SK-N-SH (cell line): ENCODE measurements around the gene NFYA.

Experiments
- EZH2phosphoT487 ChIP-seq: fragments of 200-600 bp; sonication (generic); IDR thresholded peaks from 2 replicates; pipeline ENCODE4 v1.6.1; 2017; ENCODE audit warnings: low read depth, mixed run types, mild to moderate bottlenecking, antibody characterized with exemption, moderate library complexity, borderline replicate concordance
- FOXM1 ChIP-seq: IDR thresholded peaks from 2 replicates; pipeline ENCODE4 v1.4.0; 2012; ENCODE audit warnings: low read depth, mild to moderate bottlenecking
- GABPA ChIP-seq: IDR thresholded peaks from 2 replicates; pipeline ENCODE4 v1.4.0; 2012; ENCODE audit warnings: low read depth, mild to moderate bottlenecking
- POLR2AphosphoS5 ChIP-seq: IDR thresholded peaks from 2 replicates; pipeline ENCODE4 v1.6.1; 2012; ENCODE audit warnings: low read depth, low read length
- RAD21 ChIP-seq: IDR thresholded peaks from 2 replicates; pipeline ENCODE4 v1.6.1; 2012; ENCODE audit warnings: mild to moderate bottlenecking, low read length
- YY1 ChIP-seq: IDR thresholded peaks from 2 replicates; pipeline ENCODE4 v1.4.0; 2012; ENCODE audit warnings: low read depth, mild to moderate bottlenecking
- TF ChIP-seq, protein P1 (sequence below): fragments of 200-600 bp; sonication (generic); IDR thresholded peaks from 2 replicates; pipeline ENCODE4 v1.6.1; 2017; ENCODE audit warnings: antibody characterized with exemption, mild to moderate bottlenecking, moderate library complexity

DNA sequence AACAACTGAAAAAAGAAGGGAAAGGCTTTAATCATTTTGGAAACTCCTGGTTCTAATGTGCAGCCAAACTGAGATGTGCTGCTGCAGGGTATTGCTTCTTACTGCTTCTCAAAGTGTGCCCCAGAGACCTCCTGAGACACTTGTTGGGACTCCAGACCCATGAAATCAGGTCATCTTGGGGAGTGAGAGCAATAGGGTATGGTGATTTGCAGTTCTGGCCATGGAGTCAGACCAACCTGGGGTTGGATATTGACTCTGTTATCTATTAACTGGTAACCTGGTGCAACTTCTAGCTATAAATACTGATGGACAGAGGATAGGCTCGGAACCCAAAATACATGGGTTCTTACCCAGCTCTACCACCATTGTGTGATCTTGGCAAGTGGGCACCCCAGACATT is 26.7 kb upstream of the NFYA start:
- TF ChIP-seq, protein P1, sequence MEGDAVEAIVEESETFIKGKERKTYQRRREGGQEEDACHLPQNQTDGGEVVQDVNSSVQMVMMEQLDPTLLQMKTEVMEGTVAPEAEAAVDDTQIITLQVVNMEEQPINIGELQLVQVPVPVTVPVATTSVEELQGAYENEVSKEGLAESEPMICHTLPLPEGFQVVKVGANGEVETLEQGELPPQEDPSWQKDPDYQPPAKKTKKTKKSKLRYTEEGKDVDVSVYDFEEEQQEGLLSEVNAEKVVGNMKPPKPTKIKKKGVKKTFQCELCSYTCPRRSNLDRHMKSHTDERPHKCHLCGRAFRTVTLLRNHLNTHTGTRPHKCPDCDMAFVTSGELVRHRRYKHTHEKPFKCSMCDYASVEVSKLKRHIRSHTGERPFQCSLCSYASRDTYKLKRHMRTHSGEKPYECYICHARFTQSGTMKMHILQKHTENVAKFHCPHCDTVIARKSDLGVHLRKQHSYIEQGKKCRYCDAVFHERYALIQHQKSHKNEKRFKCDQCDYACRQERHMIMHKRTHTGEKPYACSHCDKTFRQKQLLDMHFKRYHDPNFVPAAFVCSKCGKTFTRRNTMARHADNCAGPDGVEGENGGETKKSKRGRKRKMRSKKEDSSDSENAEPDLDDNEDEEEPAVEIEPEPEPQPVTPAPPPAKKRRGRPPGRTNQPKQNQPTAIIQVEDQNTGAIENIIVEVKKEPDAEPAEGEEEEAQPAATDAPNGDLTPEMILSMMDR, result no peak
- TF ChIP-seq GABPA (no peak), YY1 (no peak), POLR2AphosphoS5 (no peak), EZH2phosphoT487 (no peak), RAD21 (no peak), FOXM1 (no peak)
